HG03108 (cell line): Measurements from ENCODE around the gene ASIC5.

Experiments
- ATAC-seq: cut with Tn5 transposase; IDR thresholded peaks from one replicate; pipeline ENCODE4 v1.9.1; 2021; ENCODE audit warnings: moderate library complexity; ENCODE audit not compliant: unreplicated experiment

Gene ASIC5

DNA sequence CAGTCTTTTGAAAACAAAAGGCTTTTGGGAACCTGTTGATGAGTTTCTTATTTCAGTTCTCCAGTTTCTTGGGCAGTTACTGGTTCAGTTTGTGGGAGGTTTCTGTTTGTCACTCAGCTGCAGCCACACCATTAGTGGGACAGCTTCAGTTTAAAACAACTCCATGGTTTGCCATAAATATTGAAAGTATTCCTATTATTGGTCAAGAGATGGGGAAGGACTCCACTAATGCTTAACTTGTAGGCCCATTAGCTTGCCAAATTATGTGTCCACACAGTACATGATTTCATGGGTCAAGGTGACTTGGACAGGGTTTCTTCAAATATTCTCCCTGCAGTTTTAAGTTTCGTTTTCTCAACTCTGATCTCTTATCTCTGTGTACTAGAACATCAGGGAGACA is 15.5 kb upstream of the ASIC5 start:
- ATAC-seq, result no peak

DNA sequence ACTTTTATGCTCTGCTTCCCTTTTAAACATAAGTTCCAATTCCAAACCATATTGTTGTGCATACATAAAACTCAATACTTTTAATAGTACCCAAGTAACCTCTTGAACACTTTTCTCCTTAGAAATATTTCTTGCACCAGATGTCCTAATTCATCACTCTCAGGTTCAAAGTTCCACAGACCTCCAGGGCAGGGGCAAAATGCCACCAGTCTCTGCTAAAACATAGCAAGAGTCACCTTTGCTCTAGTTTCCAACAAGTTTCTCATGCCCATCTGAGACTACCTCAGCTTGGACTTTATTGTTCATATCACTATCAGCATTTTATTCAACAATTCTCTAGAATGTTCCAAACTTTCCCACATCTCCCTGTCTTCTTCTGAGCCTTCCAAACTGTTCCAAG is 13.7 kb upstream of the ASIC5 start:
- no peak for ATAC-seq

DNA sequence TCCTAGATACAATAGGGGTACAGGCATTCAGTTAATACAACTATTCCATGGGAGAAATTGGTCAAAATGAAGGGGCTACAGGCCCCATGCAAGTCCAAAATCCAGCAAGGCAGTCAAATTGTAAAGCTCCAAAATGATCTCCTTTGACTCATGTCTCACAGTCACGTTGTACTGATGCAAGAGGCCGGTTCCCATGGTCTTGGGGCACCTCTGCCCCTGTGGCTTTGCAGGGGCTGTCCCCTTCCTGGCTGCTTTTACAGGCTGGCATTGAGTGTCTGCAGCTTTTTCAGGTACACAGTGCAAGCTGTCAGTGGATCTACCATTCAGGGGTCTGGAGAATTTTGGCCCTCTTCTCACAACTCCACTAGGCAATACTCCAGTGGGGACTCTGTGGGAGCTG is 12.5 kb upstream of the ASIC5 start:
- no peak for ATAC-seq

DNA sequence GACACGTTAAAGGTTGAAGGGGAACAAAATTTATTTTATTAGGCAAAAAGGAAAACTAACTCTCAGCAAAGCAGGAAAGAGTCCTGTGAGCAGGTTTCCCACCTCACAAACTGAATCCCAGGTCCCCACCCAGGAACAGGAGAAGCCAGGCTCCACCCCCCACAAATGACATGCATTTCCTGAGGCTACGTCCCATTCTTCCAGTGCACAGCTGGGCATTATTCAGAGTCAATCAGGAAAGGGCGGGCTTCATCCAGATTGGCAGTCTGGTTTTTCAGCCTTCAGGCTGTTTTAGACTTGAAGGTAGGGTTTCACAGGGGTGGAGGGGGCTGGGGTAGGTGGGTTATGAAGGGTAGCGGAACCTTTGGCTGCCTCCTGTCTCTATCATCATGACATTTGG is 11.9 kb upstream of the ASIC5 start:
- ATAC-seq, result no peak

DNA sequence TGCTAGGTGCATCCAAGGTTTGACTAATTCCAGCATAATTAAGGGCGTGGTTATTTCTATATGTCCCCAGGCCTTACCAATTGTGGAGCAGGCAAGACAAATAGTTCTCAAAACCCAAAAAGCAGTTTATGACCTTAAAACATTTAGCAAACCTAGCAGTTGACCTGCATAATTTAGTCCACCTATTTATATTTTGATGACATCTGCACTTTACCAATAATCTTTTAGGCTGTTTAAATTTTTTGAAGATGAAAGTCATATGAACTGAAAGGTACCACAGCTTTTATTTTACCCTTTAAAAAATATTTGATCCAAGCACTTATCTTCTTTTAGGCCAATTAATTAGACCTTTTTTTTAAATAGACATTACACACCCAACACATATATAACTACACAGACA is 9.8 kb upstream of the ASIC5 start:
- no peak for ATAC-seq

DNA sequence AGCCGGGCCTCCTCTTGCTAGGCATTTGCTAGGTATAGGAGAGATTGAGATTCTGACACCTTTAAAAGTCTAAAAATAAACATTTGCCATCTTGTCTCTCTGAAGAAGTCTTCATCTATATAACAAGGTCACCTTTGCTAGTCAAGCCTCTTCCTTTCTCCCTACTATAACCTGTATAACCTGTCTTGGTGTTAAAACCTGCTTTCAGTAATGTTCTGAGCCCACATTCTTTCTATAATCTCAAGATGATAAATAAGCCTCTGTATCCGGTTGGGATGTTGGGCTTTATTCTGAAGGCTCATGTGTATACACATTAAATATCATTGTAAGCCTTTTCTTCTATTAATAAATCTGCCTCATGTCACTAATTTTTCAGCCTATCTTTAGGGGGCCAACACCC is 10.2 kb downstream of the ASIC5 start:
- ATAC-seq, result no peak

DNA sequence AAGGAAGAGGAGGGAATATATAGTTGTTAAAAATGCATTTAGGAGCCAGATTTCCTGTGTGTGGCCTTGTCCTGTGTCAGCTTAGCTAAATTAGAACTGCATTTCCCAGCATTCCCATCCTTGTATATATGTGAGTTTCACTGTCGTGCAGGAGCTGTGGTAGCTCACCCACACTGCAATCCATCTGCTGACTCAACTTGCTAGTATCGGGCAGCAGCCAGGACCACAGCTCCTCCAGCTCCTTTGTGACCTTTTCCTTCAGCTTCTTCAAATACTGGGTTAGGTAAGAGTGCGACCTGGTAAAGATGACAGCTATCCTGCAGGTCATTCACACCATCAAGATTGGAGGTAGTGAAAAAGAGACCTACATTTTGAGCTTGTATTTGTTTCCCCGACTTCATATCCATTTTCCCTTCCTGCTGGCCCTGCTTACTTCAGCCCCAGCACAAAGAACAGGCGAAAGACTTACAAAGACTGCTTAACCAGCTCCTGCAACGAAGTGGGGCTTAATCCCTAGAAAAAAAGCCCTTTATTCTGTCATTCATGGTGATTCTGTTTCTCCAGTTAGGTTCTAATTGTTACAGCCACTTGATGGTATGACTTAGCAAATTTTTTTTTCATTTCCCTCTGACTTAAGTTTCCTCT is 11.4 kb downstream of the ASIC5 start:
- no peak for ATAC-seq

DNA sequence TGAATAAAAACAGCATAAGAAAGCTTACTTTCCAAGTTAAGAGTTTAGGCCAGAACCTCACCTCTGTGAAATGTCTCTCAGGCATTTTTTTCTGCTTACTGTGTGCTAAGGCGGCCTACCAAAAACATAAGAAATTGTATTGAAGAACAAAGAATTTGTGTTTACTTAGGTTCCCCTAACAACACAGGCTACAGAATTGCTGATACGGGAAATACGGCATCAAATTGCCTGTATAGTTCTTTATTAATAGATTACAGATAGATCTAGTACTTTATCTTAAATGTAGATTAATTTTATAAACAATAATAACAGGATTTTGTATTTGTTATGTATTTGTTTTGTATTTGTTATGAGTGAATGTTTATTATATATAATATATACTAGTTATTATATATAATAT is 12.9 kb downstream of the ASIC5 start:
- no peak for ATAC-seq

DNA sequence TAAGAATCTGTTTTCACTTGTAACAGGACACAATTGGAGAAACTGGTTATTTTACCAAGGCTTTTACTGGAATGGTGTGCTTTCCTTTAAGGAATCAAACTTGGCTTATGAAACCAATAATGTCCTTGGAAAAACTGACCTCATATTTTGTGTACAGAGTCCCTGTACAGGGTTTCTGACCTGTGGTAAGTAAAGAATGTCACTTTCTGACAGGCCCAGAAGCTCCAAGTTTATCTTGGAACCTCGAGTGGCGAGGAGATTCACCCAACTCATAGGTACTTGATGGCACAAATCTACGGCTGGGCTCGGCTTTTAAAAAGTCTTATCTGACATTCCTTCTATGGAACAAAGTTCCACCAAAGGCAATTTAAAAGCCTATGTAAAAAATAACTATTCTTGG is 17.0 kb downstream of the ASIC5 start:
- ATAC-seq, result no peak

DNA sequence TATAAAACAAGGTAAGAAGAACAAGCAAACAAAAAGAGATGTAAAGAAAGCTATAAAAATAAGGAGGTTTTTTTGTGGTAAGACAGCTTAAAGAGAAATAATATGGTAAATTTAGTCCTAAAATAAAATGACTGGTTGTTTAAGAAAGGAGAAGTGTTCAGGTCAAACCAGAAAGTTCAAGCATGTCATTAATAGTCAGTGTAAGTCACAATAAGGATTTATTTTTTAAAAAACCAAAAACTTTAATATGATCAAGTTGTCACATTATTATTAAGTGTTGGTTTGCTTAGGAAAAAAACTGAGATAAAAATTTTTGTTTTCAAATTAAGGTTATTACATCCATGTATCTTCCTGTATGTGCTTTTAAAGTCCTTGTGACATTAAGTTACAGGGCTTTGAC is 19.1 kb downstream of the ASIC5 start:
- ATAC-seq, result no peak

DNA sequence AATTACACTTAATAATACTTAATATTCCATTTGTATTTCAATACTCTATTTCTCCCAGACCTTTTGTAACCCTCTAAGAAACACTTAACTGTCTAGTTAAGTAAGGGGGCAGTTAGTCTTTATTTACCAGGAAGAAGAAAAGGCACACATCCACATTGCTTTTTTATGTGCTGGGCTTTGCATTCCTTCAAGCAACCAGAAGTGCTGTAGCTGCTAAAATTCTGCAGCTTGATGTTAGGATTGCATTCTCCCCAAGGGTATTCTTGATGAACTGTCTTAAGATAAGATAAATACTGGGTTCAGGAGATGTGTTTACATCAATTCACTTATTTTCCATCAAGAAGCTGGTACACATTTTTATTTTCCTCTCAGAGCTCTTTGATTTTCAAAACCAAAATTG is 24.0 kb downstream of the ASIC5 start:
- no peak for ATAC-seq

DNA sequence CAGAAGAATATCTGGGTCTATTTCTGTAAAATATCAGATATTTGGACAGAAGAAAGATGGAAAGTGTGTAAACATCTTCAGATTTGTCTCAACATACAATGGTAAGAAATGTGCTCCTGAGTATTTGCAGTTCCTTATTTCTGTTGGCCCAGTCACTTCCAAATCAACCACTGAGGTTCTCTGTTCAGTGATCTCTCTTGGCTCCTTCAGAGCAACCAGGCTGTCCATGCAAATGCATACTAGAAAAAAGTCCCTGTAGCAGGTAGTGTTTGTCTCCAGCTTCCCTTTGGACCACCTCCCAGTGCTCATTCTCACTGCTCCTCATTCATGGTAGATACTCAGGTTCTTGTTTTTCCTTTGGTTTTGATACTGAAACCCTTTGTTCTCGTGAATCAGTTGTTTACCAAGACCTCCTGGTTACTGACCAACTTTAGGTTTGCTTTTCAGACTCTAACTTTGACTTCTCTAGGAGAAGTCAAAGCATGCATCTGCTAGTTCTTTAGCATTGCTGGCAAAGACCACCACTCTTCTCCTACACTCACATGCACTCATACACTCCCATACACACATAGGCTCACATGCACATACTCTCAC is 28.8 kb downstream of the ASIC5 start:
- ATAC-seq, result no peak

DNA sequence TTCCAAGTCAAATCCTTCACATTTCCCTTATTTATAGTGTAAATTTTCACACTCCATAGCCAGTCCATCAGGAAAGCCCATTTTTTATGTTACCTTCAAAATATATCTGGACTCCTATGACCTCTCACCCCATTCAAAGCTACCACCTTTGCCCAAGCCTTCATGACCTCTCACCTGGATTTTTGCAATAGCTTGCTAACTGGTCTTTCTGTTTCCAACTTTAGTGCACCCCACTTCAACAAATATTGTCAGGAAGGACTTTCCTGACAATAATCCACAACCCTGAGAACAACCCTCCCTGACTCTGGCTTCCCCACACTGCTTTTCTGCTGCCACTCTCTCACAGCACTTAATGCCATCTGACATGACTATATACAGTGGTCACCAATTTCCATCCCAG is 33.4 kb downstream of the ASIC5 start:
- no peak for ATAC-seq

DNA sequence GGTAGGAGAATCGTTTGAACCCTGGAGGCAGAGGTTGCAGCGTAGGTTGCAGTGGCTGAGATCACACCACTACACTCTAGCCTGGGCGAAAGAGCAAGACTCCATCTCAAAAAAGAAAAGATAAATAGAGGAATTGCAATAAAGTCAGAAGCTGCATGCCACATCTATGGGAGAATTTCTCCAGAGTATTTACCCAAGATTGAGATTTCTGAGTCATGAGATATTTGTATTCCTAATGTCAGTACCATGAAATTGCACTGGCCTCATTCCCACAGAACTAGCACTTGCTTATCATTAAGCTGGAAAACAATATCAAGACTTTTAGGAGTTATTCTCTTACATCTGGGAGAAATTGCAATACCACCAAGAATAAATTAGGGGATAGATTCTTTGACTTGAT is 37.4 kb downstream of the ASIC5 start:
- ATAC-seq, result no peak

DNA sequence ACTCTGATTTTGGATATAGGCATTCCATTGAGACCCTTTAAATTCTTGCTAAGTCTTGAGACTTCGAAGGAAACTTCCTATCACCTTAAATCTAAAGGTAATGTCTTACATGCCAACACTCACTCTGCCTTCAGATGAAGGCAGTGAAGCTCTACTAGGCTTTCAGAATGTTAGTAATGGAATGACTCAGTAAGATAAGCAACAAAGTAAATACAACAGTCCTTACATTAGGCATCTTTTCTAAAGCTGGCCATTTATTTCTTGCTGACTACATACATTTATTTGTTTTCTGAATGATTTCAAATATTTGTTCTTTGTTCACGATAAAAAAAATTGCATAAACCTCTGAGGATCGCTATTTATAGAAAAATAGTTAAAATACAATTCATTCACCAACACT is 43.5 kb downstream of the ASIC5 start:
- ATAC-seq, result no peak

DNA sequence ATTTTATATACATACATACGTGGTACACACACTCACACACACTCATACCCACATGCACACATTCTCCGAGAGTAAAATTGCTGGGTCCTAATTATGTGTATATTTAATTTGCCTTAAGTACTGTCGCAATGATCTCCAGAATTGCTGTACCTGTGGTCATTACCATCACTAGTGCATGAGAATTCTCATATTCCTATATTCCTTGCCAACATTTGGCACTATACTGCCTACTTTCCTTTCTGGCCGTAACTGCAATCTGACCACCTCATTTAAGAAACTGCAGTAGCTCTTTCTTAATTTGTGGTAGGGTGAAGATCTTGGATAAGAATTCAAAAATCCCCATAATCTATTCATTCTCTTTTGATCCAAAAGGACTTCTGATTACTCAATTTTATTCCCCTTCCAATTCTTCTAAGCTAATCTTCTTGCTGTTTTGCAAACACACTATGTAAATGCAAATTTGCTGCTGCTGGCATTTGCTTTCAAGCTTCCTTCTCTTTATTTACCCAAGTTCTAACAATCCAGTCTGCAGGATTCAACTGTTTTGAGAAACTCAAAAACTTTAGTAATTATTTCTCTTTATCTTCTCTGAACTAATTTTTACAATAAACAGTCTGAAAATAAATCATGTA is 45.1 kb downstream of the ASIC5 start:
- ATAC-seq, result no peak

DNA sequence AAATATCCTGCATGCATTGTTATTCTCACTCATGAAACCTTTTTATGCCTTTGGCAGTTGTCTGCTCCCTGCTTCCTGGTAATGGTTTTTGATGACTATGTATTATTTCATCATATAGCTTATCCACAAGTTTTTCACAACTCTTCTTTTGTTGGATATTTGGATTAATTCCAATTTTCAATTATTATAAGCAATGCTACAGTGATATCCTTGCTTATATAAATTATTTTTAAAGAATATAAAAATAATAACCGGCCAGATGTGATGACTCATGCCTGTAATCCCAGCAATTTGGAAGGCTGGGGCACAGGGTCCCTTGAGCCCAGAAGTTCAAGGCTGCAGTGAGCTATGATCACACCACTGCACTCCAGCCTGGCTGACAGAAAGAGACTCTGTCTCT is 47.0 kb downstream of the ASIC5 start:
- no peak for ATAC-seq

DNA sequence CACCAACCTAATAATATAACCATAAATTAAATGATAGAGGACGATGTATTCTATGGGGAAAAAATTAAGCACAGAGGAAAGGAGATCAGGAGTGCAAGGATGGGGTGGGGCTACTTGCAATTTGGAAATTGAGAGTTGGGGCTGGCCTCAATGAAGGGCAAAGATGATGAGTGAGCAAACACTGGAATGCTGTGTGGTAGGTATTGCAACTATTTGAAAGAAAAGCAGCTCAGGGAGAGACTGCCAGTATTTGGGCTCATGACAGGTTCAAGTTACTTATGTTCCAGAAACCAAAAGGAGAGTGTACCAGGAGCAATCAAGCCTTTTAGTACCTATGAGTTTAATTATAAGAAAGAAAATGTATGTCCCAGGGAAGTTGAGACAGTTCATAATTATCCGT is 47.4 kb downstream of the ASIC5 start:
- ATAC-seq, result no peak

DNA sequence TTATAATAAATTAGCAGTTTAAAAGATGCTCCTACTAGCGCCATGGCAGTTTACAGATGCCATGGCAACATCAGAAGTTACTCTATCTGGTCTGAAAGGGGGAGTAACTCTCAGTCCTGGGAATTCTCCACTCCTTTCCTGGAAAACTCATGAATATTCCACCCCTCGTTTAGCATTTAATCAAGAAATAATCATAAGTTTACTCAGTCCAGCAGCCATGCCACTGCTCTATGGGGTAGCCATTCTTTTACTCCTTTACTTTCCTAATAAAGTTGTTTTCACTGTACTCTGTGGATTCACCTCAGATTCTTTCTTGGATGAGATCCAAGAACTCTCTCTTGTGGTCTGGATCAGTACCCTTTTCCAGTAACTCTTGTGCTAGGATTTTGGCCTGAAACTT is 55.0 kb downstream of the ASIC5 start:
- ATAC-seq, result no peak

DNA sequence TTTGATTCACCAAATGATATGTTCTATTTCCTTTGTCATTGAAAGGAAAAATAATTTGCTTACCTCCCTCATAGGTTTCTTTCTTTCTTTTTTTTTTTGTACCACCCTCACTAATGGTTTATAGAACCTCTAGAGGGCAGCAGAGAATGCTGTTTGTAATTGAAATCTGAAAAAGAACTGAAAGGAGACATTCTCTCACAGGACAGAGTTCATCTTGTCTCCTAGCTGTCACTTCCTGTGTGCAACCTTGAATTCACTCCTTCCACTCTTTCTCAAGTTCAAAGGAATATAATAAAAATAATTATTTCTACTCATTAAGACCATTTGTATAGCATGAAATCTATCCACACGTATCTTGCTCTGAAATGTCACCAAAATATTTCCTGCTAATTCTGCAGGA is 56.2 kb downstream of the ASIC5 start:
- peak; percentile 99 for ATAC-seq

DNA sequence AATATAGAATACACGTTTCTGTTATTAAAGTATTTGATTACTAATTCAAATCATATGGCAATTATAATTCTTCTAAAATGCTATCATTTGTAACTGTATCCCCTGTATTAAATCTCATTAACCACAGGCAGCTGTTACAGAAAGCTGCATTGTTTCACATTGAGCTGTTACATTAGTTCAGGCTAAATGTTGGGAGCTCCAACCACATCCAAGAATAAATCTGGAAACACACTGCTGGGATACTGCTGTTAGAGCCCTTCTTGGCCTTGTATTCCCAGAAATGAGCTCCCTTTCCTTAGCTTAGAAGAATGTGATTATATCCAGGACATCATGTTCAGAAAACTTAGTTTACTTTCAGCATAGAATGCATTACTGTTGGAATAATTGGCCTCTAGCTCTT is 59.1 kb downstream of the ASIC5 start:
- no peak for ATAC-seq

DNA sequence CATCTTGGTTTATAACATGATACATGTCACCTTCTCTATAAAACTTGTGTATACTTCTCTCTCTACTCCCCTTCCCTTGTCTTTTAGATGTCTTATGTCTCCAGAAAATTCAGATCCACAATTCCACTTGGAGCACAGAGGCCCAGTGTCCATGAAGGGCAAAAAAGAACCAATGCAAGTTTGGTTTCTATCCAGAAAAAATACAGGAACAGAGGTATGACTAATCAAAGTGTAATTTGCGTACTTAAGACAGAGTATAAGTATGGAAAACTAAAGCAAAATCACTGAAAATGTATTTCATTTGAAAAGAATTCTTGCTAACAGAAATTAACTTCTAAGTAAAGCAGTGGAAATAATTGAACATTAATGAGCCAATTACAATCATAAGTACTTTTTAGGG is 61.1 kb downstream of the ASIC5 start:
- no peak for ATAC-seq
